Ascending aorta (tissue), 2 donors: ENCODE measurements around the gene KRT37. TPM values are rescaled to one million over a fixed set of nuclear protein-coding genes. Genes with fewer than 3 reads are reported as not detected.

Source experiments
- DNase-seq, 2 donors: peaks; one replicate each; pipeline ENCODE4 v3.0.0-alpha.2; 2019; ENCODE audit warnings: low spot score in 2 of 2
- H3K27ac ChIP-seq, 2 donors: fragments of 200-600 bp; sonication (generic); one replicate each; pipeline ENCODE4 v1.5.1; 2016 to 2017; ENCODE audit warnings: mild to moderate bottlenecking in 1 of 2
- H3K27me3 ChIP-seq: fragments of 200-600 bp; sonication (generic); one replicate; pipeline ENCODE4 v1.5.1; 2017
- H3K36me3 ChIP-seq, 2 donors: fragments of 200-600 bp; sonication (generic); one replicate each; pipeline ENCODE4 v1.5.1; 2016
- H3K4me1 ChIP-seq, 2 donors: fragments of 200-600 bp; sonication (generic); one replicate each; pipeline ENCODE4 v1.5.1; 2016 to 2017; ENCODE audit warnings: mild to moderate bottlenecking in 1 of 2
- H3K4me3 ChIP-seq, 2 donors: fragments of 200-600 bp; sonication (generic); one replicate each; pipeline ENCODE4 v1.5.1; 2016 to 2017; ENCODE audit warnings: mild to moderate bottlenecking in 1 of 2
- H3K9me3 ChIP-seq, 2 donors: fragments of 200-600 bp; sonication (generic); one replicate each; pipeline ENCODE4 v1.5.1; 2016
- intact Hi-C: fragments of 100-400 bp; cut with DNase I; formaldehyde crosslinking; loops from one replicate; pipeline ENCODE4 v1.15.1; 2023
- total RNA-seq: library from RNA; depleted of rRNA; stranded (reverse); fragments of >200 nt; gene quantifications from one replicate; pipeline ENCODE4 v1.1.0, GENCODE V29; 2016
- TF ChIP-seq, protein P1 (sequence below), 3 experiments: fragments of 200-600 bp in 2 of 3; fragments of 450-650 bp in 1 of 3; sonication (generic) in 2 of 3; IDR thresholded peaks; one replicate each; pipeline ENCODE4 v1.5.1; 2016 to 2019; ENCODE audit warnings: antibody characterized with exemption in 3 of 3, mild to moderate bottlenecking in 1 of 3, moderate library complexity in 1 of 3

KRT37 gene
- total RNA-seq, 1 donor from 2014 or later: not detected

DNA sequence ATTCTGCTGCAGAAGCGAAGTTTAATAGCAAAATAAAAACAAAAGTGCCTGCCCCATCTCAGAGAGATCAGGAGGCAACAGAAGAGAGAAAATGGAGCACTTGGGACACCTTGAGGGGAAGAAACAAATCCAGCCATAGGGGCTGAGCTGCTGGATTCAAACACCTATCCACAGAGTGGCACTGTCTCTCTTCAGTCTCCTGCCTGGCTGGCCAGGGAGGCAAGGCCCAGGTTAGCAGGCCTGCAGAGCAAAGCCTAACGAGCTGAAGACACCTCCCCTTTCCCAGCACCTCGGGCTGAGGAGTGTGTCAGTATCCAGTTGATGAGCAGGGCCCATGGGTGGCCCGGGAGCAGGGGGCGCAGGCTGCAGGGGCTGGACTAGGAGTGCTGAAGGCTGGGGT lies 18.2 kb downstream of the KRT37 start:
- no peaks in the 10 kb centered on the region for H3K27me3 ChIP-seq
- H3K27ac ChIP-seq: no peak overlapping the region
- no peaks in the 10 kb centered on the region for H3K36me3 ChIP-seq
- intact Hi-C loops: no loop called here
- H3K9me3 ChIP-seq: no peaks in the 10 kb centered on the region
- peak in 1 of 2 donors; percentile 24 for DNase-seq
- H3K4me3 ChIP-seq: no peak overlapping the region
- TF ChIP-seq, protein P1, sequence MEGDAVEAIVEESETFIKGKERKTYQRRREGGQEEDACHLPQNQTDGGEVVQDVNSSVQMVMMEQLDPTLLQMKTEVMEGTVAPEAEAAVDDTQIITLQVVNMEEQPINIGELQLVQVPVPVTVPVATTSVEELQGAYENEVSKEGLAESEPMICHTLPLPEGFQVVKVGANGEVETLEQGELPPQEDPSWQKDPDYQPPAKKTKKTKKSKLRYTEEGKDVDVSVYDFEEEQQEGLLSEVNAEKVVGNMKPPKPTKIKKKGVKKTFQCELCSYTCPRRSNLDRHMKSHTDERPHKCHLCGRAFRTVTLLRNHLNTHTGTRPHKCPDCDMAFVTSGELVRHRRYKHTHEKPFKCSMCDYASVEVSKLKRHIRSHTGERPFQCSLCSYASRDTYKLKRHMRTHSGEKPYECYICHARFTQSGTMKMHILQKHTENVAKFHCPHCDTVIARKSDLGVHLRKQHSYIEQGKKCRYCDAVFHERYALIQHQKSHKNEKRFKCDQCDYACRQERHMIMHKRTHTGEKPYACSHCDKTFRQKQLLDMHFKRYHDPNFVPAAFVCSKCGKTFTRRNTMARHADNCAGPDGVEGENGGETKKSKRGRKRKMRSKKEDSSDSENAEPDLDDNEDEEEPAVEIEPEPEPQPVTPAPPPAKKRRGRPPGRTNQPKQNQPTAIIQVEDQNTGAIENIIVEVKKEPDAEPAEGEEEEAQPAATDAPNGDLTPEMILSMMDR (IDR thresholded peaks at IDR 0.05): no peak
- no peaks in the 10 kb centered on the region for H3K4me1 ChIP-seq

DNA sequence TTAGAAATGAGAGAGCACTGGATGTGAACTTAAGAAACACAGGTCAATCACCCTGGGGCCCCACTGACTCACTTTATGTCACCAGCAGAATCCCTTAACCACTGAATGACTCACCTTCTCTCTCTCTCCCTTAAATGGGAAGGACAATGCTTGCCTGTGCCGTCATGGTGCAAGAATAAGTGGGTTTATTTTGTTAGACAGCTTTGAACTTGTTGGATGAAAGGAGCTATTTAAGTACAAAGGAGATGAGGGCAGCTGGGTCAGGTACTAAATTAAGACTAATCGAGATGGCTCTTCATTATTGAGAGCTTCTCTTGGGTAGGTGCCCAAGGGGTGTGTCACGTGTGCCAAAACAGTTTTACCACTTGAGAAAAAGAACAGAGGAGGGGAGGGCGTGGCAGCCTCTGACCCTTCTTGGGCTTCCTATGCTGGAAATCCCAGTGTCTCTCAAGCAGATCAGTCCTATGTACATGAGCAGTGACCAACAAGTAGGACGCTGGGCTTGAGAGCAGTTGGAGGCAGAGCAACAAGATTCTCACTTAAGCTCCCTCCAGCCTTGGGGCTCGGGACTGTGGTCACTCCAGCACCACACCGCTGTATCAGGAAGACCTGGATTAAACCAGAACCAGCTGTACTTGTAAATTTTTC lies 20.2 kb downstream of the KRT37 start:
- Histone ChIP-seq H3K27me3 (no peaks in the 10 kb centered on the region), H3K27ac (no peak overlapping the region), H3K9me3 (no peaks in the 10 kb centered on the region), H3K4me1 (no peaks in the 10 kb centered on the region), H3K4me3 (no peak overlapping the region), H3K36me3 (no peaks in the 10 kb centered on the region)
- intact Hi-C loops: no loop called here
- TF ChIP-seq, protein P1 (IDR thresholded peaks at IDR 0.05): no peak
- peak in 1 of 2 donors; percentile 52 for DNase-seq

GRCh38 chr17:41403404-41404023 lies 20.9 kb downstream of the KRT37 start:
- no peaks in the 10 kb centered on the region for H3K4me1 ChIP-seq
- no peaks in the 10 kb centered on the region for H3K27me3 ChIP-seq
- H3K36me3 ChIP-seq: no peaks in the 10 kb centered on the region
- H3K4me3 ChIP-seq: no peak overlapping the region
- no peak overlapping the region for H3K27ac ChIP-seq
- no peaks in the 10 kb centered on the region for H3K9me3 ChIP-seq
- TF ChIP-seq, protein P1 (IDR thresholded peaks at IDR 0.05): no peak
- DNase-seq: no peak
- intact Hi-C loops: no loop called here

- Histone ChIP-seq H3K9me3 (no peaks in the 10 kb centered on the region), H3K27ac (no peak overlapping the region), H3K4me3 (no peak overlapping the region), H3K4me1 (no peaks in the 10 kb centered on the region), H3K27me3 (no peaks in the 10 kb centered on the region), H3K36me3 (no peaks in the 10 kb centered on the region)
- peak in 1 of 2 donors; percentile 35 for DNase-seq
- TF ChIP-seq, protein P1 (IDR thresholded peaks at IDR 0.05): no peak
- intact Hi-C loops: no loop called here
Observed at GRCh38 chr17:41402161-41402560, 22.2 kb downstream of the KRT37 start.

DNA sequence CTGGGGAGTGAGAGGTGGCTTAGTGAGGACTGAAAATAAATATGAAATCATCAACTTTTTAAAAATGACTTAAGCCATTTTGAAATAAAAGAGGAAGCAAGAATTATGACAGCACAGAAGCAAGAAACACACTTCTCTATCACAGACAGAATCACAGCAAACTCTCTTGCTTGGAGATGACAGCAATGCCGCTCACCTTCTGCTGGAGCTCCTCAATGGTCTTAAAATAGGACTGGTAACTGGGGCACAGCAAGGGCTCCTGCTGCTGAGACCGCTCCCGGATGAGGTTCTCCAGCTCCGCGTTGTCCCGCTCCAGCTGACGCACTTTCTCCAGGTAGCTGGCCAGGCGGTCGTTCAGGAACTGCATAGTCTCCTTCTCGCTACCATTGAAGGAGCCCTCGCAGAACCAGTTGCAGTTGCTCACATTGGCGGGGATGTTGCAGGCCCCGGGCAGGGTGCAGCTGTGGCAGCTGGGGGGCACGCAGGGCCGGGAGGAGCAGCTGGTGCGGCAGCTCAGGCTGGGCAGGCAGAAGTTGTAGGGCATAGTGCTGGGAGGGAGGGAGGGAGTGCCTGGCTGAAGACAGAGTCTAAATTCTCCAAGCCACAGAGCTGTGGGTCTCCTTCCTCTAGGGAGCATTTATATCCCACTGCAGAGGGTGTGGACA lies 27.3 kb downstream of the KRT37 start, which contains the start of gene KRT31:
Gene KRT31, minus strand, starts transcription at position 613 of the 665 bp plus-strand sequence. Its CDS starts 69 bp downstream, at position 544.
- no peak for DNase-seq
- TF ChIP-seq, protein P1 (IDR thresholded peaks at IDR 0.05): no peak
- Histone ChIP-seq H3K4me1 (no peaks in the 10 kb centered on the region), H3K27me3 (no peaks in the 10 kb centered on the region), H3K9me3 (no peaks in the 10 kb centered on the region), H3K36me3 (no peaks in the 10 kb centered on the region), H3K27ac (no peak within 1 kb of the TSS), H3K4me3 (no peak within 1 kb of the TSS)
- intact Hi-C loops: no loop called here
